ENCODE data around the gene LYSMD4. TPM values are rescaled to one million over a fixed set of nuclear protein-coding genes. Genes with fewer than 3 reads are reported as not detected.
A peak's percentile ranks its signal among the peaks of the same experiment; 100 is the strongest.
"Not testable (repeated sequence)": the region's sequence is repeated elsewhere in the genome, so short reads cannot be mapped to it uniquely, and the experiment has no call there.

Gene LYSMD4
- total and polyA plus RNA-seq, 2 donors (not counting 1 experiment from before 2014, with no cell fraction given), result 7.0 to 12.6 TPM

DNA sequence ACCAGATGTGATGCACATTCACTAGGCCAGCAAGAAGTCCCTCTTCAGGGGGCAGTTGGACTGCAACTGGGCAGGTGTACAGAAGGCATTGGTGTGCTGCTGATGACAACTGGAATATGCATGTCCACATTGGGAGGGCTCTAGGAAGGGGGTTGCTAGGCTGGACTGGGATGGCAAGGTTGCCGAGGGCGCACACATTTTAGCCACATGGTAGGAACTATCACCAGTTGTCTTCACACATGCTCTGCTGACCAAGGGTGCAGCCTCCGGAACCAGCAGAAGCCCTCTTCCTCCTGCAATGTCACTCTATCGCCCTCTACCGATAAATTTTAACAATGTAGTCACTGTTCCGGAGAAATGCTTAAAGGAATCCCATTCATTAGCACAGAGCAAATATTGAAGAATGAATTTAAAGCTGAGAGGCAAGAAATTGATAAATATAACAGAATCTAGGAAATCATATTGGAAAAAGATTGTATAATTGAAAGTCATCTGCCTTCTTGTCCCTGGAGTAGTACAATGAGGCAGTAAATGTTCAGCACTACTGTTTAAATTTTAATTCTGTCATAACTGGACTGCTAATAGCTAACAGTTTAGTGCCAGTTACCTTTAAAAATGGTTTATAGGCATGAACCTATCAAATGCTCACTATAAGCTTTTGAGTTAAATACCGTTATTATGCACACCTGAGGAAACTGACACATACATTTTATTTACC lies 22.6 kb upstream of the LYSMD4 start:
- Histone ChIP-seq H2AFZ (ENCODE audit: low read length) (no peak overlapping the region), H3K4me1 (ENCODE audit: control insufficient read depth, extremely low read depth, insufficient read depth, low read length) (no peaks in the 10 kb centered on the region), H4K20me1 (ENCODE audit: control insufficient read depth, extremely low read depth, insufficient read depth, low read length) (no peaks in the 10 kb centered on the region), H3K27me3 (ENCODE audit: control insufficient read depth, insufficient read depth, low read length) (peaks cover 2% of the 10 kb centered on the region), H3K4me3 (replicated peaks in 1 of 4; ENCODE audit: control extremely low read depth in 1 of 4, insufficient read depth in 1 of 4, low read depth in 3 of 4, low read length in 4 of 4) (no peak overlapping the region), H3K36me3 (ENCODE audit: control insufficient read depth, insufficient read depth, low read length) (no peaks in the 10 kb centered on the region), H3K79me2 (ENCODE audit: control insufficient read depth, insufficient read depth, low read length) (no peaks in the 10 kb centered on the region), H3K9me3 (ENCODE audit: control insufficient read depth, insufficient read depth, low read depth, low read length) (no peaks in the 10 kb centered on the region), H3K27ac (ENCODE audit: insufficient read depth, low read length) (no peak overlapping the region), H3K4me2 (ENCODE audit: extremely low read depth, insufficient read depth, low read length) (no peak overlapping the region), H3K9ac (ENCODE audit: insufficient read depth, low read length) (no peak overlapping the region)
- DNase-seq (ENCODE audit: low read depth in 2 of 2), result peak; percentile 52 to 78
- no peak for TF ChIP-seq EZH2 (IDR thresholded peaks at IDR 0.05; ENCODE audit: low read length, missing control alignments)
- TF ChIP-seq, protein P1, sequence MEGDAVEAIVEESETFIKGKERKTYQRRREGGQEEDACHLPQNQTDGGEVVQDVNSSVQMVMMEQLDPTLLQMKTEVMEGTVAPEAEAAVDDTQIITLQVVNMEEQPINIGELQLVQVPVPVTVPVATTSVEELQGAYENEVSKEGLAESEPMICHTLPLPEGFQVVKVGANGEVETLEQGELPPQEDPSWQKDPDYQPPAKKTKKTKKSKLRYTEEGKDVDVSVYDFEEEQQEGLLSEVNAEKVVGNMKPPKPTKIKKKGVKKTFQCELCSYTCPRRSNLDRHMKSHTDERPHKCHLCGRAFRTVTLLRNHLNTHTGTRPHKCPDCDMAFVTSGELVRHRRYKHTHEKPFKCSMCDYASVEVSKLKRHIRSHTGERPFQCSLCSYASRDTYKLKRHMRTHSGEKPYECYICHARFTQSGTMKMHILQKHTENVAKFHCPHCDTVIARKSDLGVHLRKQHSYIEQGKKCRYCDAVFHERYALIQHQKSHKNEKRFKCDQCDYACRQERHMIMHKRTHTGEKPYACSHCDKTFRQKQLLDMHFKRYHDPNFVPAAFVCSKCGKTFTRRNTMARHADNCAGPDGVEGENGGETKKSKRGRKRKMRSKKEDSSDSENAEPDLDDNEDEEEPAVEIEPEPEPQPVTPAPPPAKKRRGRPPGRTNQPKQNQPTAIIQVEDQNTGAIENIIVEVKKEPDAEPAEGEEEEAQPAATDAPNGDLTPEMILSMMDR (conservative IDR thresholded peaks at IDR 0.05 in 1 of 2, IDR thresholded peaks at IDR 0.05 in 1 of 2; ENCODE audit: low read depth in 1 of 2, low read length in 2 of 2), result peak; percentile 83 to 86

DNA sequence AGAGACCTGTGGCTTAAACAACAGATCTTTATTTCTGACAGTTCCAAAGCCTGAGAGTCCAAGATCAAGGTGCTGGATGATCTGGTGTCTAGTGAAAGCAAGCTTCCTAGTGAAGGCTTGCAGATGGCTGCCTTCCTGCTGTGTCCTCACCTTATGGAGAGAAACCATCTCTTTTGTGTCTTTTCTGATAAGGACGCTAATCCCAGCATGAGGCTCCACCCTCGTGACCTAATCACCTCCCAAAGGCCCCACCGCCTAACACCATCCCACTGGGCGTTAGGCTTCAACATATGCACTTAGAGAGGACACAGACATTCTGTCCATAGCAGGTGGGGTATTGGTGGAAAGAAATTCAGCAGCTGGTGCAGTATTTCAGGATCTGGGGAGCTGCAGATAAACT lies 19.8 kb upstream of the LYSMD4 start:
- Histone ChIP-seq H3K36me3 (ENCODE audit: control insufficient read depth, insufficient read depth, low read length) (no peaks in the 10 kb centered on the region), H3K4me2 (ENCODE audit: extremely low read depth, insufficient read depth, low read length) (no peak overlapping the region), H3K9ac (ENCODE audit: insufficient read depth, low read length) (no peak overlapping the region), H4K20me1 (ENCODE audit: control insufficient read depth, extremely low read depth, insufficient read depth, low read length) (no peaks in the 10 kb centered on the region), H3K4me1 (ENCODE audit: control insufficient read depth, extremely low read depth, insufficient read depth, low read length) (no peaks in the 10 kb centered on the region), H3K9me3 (ENCODE audit: control insufficient read depth, insufficient read depth, low read depth, low read length) (no peaks in the 10 kb centered on the region), H2AFZ (ENCODE audit: low read length) (no peak overlapping the region), H3K27me3 (ENCODE audit: control insufficient read depth, insufficient read depth, low read length) (peaks cover 2% of the 10 kb centered on the region), H3K27ac (ENCODE audit: insufficient read depth, low read length) (no peak overlapping the region), H3K4me3 (replicated peaks in 1 of 4; ENCODE audit: control extremely low read depth in 1 of 4, insufficient read depth in 1 of 4, low read depth in 3 of 4, low read length in 4 of 4) (no peak overlapping the region), H3K79me2 (ENCODE audit: control insufficient read depth, insufficient read depth, low read length) (no peaks in the 10 kb centered on the region)
- no peak for TF ChIP-seq EZH2 (IDR thresholded peaks at IDR 0.05; ENCODE audit: low read length, missing control alignments)
- TF ChIP-seq, protein P1 (conservative IDR thresholded peaks at IDR 0.05 in 1 of 2, IDR thresholded peaks at IDR 0.05 in 1 of 2; ENCODE audit: low read depth in 1 of 2, low read length in 2 of 2), result no peak
- DNase-seq (ENCODE audit: low read depth in 2 of 2), result no peak

DNA sequence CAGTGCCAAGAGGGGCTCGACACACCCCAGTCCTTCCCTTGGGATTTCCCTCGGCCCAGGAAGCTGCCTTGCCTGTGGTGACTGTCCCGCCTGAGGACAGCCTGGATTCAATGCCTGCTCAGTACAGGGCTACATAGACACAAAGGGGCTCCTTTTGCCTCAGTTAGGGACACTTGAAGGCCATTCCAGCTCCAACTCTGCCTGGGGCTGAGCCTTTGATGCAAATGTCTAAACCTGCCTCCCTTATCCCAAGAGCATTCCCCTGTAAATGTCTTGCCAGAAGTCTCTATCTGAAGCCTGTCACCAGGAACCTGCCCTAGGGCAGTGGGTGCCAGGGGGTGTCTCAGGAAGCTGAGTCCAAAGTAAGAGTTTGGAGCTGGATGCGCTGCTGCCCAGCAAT lies 19.3 kb upstream of the LYSMD4 start:
- no peaks in the 10 kb centered on the region for H3K9me3 ChIP-seq (ENCODE audit: control insufficient read depth, insufficient read depth, low read depth, low read length)
- H4K20me1 ChIP-seq (ENCODE audit: control insufficient read depth, extremely low read depth, insufficient read depth, low read length), result no peaks in the 10 kb centered on the region
- H3K4me1 ChIP-seq (ENCODE audit: control insufficient read depth, extremely low read depth, insufficient read depth, low read length), result no peaks in the 10 kb centered on the region
- peaks cover 2% of the 10 kb centered on the region for H3K27me3 ChIP-seq (ENCODE audit: control insufficient read depth, insufficient read depth, low read length)
- no peak for DNase-seq (ENCODE audit: low read depth in 2 of 2)
- no peak overlapping the region for H3K4me3 ChIP-seq (replicated peaks in 1 of 4; ENCODE audit: control extremely low read depth in 1 of 4, insufficient read depth in 1 of 4, low read depth in 3 of 4, low read length in 4 of 4)
- H3K27ac ChIP-seq (ENCODE audit: insufficient read depth, low read length), result no peak overlapping the region
- no peak overlapping the region for H3K4me2 ChIP-seq (ENCODE audit: extremely low read depth, insufficient read depth, low read length)
- no peak for TF ChIP-seq EZH2 (IDR thresholded peaks at IDR 0.05; ENCODE audit: low read length, missing control alignments)
- TF ChIP-seq, protein P1 (conservative IDR thresholded peaks at IDR 0.05 in 1 of 2, IDR thresholded peaks at IDR 0.05 in 1 of 2; ENCODE audit: low read depth in 1 of 2, low read length in 2 of 2), result no peak
- H3K79me2 ChIP-seq (ENCODE audit: control insufficient read depth, insufficient read depth, low read length), result no peaks in the 10 kb centered on the region
- no peak overlapping the region for H2AFZ ChIP-seq (ENCODE audit: low read length)
- no peak overlapping the region for H3K9ac ChIP-seq (ENCODE audit: insufficient read depth, low read length)
- H3K36me3 ChIP-seq (ENCODE audit: control insufficient read depth, insufficient read depth, low read length), result no peaks in the 10 kb centered on the region

DNA sequence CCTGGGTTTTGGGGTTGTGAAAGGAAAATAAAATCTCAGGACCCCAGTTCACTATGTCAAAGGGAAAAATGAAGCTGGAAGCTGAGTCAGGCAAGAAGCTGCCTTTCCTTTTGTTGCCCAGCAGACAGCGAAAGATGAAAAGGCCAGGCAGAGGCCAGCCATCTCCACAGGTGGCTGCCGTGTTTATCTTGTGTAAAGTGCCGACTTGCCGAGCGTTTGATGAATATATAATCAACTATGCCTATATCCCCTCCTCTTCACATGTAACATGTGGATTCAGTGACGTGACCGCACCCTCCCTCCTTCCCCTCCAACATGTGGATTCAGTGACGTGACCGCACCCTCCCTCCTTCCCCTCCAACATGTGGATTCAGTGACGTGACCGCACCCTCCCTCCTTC lies 17.1 kb upstream of the LYSMD4 start:
- not testable (repeated sequence) for H3K4me3 ChIP-seq (replicated peaks in 1 of 4; ENCODE audit: control extremely low read depth in 1 of 4, insufficient read depth in 1 of 4, low read depth in 3 of 4, low read length in 4 of 4); H3K9ac ChIP-seq (ENCODE audit: insufficient read depth, low read length); H3K79me2 ChIP-seq (ENCODE audit: control insufficient read depth, insufficient read depth, low read length); H3K27me3 ChIP-seq (ENCODE audit: control insufficient read depth, insufficient read depth, low read length); DNase-seq (ENCODE audit: low read depth in 2 of 2); H3K4me2 ChIP-seq (ENCODE audit: extremely low read depth, insufficient read depth, low read length); H2AFZ ChIP-seq (ENCODE audit: low read length); H3K36me3 ChIP-seq (ENCODE audit: control insufficient read depth, insufficient read depth, low read length); H3K27ac ChIP-seq (ENCODE audit: insufficient read depth, low read length); H3K9me3 ChIP-seq (ENCODE audit: control insufficient read depth, insufficient read depth, low read depth, low read length); H4K20me1 ChIP-seq (ENCODE audit: control insufficient read depth, extremely low read depth, insufficient read depth, low read length); H3K4me1 ChIP-seq (ENCODE audit: control insufficient read depth, extremely low read depth, insufficient read depth, low read length)

All from fibroblast of lung (primary cell).